Rectal smooth muscle tissue (tissue), 1 donor: ENCODE results near the gene LIMK1.
"Not testable (repeated sequence)": the region's sequence is repeated elsewhere in the genome, so short reads cannot be mapped to it uniquely, and the experiment has no call there.

Experiments
- H3K27ac ChIP-seq: one replicate; pipeline ENCODE4 v1.7.0; 2013; ENCODE audit warnings: low read depth, low read length, inconsistent platforms
- H3K27me3 ChIP-seq: one replicate; pipeline ENCODE4 v1.7.0; 2013; ENCODE audit warnings: low read length; ENCODE audit not compliant: control insufficient read depth, insufficient read depth
- H3K36me3 ChIP-seq: one replicate; pipeline ENCODE4 v1.7.0; 2013; ENCODE audit warnings: low read length; ENCODE audit not compliant: control insufficient read depth, insufficient read depth
- H3K4me1 ChIP-seq: one replicate; pipeline ENCODE4 v1.7.0; 2013; ENCODE audit warnings: low read length; ENCODE audit not compliant: control insufficient read depth, insufficient read depth
- H3K4me3 ChIP-seq: one replicate; pipeline ENCODE4 v1.7.0; 2013; ENCODE audit warnings: low read length
- H3K9ac ChIP-seq: one replicate; pipeline ENCODE4 v1.7.0; 2013; ENCODE audit warnings: low read length

The LIMK1 gene

DNA sequence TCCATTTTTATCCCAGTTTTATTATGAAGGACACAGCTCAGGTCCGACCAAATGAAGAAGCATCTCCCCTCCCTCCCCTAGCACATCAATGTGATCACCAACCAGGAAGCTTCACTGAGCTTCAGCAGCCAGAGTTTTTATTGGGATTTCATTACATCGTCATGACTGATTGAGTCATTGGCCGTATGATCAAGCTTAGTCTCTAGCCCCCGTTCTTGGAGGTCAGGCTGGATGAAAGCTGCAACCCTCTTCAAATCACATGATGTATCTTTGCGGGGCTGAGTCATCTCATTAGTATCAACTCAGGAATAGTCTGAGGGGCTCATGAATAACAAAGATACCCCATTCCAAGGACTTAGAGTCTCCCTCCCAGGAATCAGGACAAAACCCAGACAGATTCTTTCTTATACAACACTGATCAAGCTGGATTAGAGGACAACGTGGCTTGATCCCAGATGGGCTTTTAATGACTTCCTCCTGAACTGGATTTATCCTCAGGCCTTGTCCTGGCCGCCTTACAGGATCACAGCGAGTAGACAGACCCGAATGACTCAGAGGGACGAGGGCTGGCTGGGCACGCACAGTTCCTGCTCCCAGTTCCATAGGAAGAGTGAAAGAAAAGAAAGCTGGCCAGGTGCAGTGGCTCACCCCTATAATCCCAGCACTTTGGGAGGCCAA is 14.5 kb downstream of the LIMK1 start:
- H3K9ac ChIP-seq = no peak overlapping the region
- peaks cover 3% of the 10 kb centered on the region for H3K36me3 ChIP-seq
- H3K27me3 ChIP-seq = no peaks in the 10 kb centered on the region
- H3K4me3 ChIP-seq = no peak overlapping the region
- H3K4me1 ChIP-seq = peaks cover 10% of the 10 kb centered on the region
- peak overlapping the region; percentile 28 for H3K27ac ChIP-seq

DNA sequence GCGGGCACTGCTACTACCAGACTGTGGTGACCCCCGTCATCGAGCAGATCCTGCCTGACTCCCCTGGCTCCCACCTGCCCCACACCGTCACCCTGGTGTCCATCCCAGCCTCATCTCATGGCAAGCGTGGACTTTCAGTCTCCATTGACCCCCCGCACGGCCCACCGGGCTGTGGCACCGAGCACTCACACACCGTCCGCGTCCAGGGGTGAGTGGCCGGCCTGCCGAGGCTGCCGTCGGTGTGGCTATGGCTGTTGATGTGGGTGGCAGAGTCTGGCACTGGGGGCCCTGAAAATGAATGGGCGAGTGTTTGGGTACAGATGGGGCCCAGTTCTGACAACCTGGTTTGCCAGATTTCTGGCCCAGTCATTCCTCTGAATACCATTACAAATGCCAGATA is 15.4 kb downstream of the LIMK1 start:
- H3K27ac ChIP-seq = no peak overlapping the region
- no peak overlapping the region for H3K9ac ChIP-seq
- H3K4me3 ChIP-seq = no peak overlapping the region
- H3K36me3 ChIP-seq = peaks cover 3% of the 10 kb centered on the region
- no peaks in the 10 kb centered on the region for H3K27me3 ChIP-seq
- H3K4me1 ChIP-seq = peaks cover 3% of the 10 kb centered on the region

DNA sequence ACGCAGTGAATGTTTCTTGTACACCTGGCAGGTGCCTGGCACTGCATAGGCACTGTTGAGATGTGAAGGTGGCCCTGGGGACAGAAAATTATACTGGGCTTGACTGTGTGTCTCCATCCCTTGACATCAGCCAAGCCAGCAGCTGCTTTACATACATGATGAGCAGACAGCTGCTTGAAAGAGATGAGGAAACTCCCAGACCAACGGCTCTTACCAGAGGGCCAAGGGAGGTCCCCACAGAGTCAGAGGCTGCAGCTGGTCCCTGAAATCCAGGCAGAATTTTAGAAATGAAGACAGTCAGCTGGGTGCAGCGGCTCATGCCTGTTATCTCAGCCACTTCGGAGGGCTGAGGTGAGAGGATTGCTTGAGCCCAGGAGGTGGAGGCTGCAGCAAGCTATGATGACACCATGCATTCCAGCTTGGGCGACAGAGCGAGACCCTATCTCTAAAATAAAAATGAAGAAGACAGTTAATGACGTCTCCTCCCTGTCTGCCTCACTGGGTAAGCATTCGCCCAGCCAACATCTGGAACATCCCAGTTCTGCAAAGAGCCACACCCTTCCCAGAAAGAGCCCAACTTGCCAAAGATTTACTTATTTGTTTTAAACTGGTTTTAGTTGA is 17.6 kb downstream of the LIMK1 start:
- peaks cover 3% of the 10 kb centered on the region for H3K36me3 ChIP-seq
- H3K4me3 ChIP-seq = no peak overlapping the region
- no peaks in the 10 kb centered on the region for H3K4me1 ChIP-seq
- H3K27me3 ChIP-seq = no peaks in the 10 kb centered on the region
- no peak overlapping the region for H3K9ac ChIP-seq
- H3K27ac ChIP-seq = no peak overlapping the region

DNA sequence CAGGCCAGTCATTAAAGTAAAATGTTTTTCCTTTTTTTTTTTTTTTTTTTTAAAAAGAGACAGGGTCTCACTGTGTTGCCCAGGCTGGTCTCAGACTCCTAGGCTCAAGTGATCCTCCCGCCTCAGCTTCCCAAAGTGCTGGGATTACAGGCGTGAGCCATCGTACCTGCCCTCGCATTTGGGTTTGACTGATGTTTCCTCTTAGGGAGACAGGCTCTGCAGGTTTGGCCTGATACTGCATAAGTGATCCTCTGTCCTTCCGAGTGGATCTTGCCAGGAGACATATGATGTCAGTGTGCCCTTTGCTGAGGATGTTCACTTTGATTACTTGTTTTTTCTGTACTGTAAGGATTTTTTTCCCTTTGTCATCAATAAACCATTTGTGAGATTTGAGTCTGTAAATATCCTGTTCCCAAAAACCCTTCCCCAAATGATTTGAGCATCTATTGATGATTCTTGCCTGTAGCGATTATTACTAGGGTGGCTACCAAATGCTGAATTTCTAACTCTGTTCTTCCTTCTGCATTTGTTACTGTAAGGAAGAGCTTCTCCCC is 19.7 kb downstream of the LIMK1 start:
- H3K36me3 ChIP-seq = no peaks in the 10 kb centered on the region
- no peaks in the 10 kb centered on the region for H3K4me1 ChIP-seq
- H3K27me3 ChIP-seq = no peaks in the 10 kb centered on the region
- H3K27ac ChIP-seq = no peak overlapping the region
- no peak overlapping the region for H3K9ac ChIP-seq
- no peak overlapping the region for H3K4me3 ChIP-seq

DNA sequence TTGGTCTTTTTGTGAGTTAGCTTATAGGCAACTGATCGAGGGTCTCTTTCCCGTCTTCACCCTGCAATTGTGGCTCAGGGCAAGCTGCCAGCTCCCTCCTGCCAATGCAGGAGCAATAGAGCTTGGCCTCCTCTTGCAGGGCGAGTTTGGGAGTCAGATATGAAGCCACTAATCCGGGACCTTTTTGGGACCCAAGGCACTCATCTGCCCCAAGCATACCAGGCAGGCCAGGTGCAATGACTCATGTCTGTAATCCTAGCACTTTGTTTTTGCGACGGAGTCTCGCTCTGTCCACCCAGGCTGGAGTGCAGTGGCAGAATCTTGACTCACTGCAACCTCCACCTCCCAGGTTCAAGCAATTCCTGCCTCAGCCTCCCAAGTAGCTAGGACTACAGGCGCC is 21.1 kb downstream of the LIMK1 start:
- no peak overlapping the region for H3K9ac ChIP-seq
- no peak overlapping the region for H3K27ac ChIP-seq
- no peaks in the 10 kb centered on the region for H3K36me3 ChIP-seq
- no peaks in the 10 kb centered on the region for H3K4me1 ChIP-seq
- no peaks in the 10 kb centered on the region for H3K27me3 ChIP-seq
- H3K4me3 ChIP-seq = no peak overlapping the region

DNA sequence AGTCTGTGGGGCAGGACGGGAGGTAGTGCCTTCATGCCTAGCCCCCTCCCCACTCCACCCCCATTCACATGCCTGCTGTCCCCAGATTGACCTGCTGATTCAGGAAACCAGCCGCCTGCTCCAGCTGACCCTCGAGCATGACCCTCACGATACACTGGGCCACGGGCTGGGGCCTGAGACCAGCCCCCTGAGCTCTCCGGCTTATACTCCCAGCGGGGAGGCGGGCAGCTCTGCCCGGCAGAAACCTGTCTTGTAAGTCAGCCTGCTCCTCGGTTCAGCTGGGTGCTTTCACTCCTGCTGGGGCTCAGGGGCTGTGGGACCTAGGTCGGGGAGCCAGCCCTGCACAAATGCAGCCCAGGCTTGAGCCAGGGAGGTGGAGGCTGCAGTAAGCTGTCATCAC is 22.4 kb downstream of the LIMK1 start:
- Histone ChIP-seq H3K27ac (no peak overlapping the region), H3K4me3 (no peak overlapping the region), H3K27me3 (no peaks in the 10 kb centered on the region), H3K4me1 (no peaks in the 10 kb centered on the region), H3K9ac (no peak overlapping the region), H3K36me3 (no peaks in the 10 kb centered on the region)

DNA sequence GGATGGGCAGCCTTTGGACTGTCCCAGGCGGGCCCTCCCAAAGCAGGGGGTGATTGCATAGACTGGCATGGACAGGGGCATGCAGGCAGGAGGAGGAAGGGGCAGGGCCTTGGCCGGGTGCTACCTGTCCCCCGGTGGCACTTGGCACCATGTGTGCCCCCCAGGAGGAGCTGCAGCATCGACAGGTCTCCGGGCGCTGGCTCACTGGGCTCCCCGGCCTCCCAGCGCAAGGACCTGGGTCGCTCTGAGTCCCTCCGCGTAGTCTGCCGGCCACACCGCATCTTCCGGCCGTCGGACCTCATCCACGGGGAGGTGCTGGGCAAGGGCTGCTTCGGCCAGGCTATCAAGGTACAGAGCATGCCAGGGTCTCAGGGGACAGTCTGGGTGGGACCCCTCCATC is 23.2 kb downstream of the LIMK1 start:
- Histone ChIP-seq H3K4me1 (no peaks in the 10 kb centered on the region), H3K9ac (no peak overlapping the region), H3K27ac (no peak overlapping the region), H3K36me3 (no peaks in the 10 kb centered on the region), H3K27me3 (no peaks in the 10 kb centered on the region), H3K4me3 (no peak overlapping the region)

DNA sequence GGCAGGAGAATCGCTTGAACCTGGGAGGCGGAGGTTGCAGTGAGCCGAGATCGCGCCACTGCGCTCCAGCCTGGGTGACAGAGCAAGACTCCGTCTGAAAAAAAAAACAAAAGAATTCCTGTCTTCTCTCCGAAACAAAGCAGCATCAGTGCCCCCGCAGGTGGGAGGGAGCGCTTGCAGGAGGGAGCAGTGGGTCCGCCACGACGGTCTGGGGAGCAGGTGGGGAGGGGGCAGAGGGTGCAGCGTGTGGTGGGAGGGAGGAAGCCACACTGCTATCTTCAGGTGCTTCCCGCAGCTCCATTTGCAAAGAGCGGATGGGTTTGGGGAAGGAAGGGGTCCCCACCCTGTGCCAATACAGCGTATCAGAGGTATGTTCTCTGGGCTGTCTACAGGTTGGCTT is 31.7 kb downstream of the LIMK1 start:
- peaks cover 8% of the 10 kb centered on the region for H3K36me3 ChIP-seq
- H3K27me3 ChIP-seq = no peaks in the 10 kb centered on the region
- no peak overlapping the region for H3K9ac ChIP-seq
- H3K4me3 ChIP-seq = no peak overlapping the region
- H3K27ac ChIP-seq = no peak overlapping the region
- H3K4me1 ChIP-seq = no peaks in the 10 kb centered on the region

DNA sequence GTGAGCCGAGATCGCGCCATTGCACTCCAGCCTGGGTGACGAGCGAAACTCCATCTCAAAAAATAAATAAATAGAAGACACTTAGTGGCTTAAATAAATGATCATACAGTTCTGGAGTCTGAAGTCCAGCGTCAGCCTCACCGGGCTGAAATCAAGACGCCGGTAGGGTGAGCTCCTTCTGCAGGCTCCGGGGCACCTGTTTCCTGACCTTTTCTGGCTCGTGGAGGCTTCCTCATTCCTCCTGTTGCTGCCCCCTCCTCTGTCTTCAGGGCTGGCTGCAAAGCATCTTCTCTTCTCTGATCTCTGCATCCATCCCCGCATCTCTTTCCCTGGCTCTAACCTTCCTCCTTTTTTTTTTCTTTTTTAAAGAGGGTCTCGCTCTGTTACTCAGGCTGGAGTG is 32.8 kb downstream of the LIMK1 start:
- Histone ChIP-seq H3K27me3 (no peaks in the 10 kb centered on the region), H3K4me1 (no peaks in the 10 kb centered on the region), H3K9ac (no peak overlapping the region), H3K27ac (no peak overlapping the region), H3K4me3 (no peak overlapping the region), H3K36me3 (peaks cover 13% of the 10 kb centered on the region)

DNA sequence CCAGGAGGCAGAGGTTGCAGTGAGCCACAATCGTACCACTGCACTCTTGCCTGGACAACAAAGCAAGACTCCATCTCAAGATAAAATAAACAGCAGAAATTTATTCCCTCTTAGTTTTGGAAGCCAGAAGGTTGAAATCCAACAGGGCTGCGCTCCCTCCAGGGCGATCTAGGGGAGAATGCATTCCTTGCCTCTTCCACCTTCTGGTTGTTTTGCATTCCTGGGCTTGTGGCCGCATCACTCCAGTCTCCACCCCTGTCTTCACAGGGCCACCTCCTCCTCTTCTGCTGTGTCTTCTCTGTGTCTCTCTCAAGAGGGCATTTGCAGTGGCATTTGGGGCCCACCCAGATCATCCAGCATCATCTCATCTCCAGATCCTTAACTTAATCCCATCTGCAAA is 36.2 kb downstream of the LIMK1 start:
- no peak overlapping the region for H3K9ac ChIP-seq
- H3K4me1 ChIP-seq = no peaks in the 10 kb centered on the region
- H3K36me3 ChIP-seq = peaks cover 10% of the 10 kb centered on the region
- no peak overlapping the region for H3K27ac ChIP-seq
- H3K27me3 ChIP-seq = no peaks in the 10 kb centered on the region
- no peak overlapping the region for H3K4me3 ChIP-seq

DNA sequence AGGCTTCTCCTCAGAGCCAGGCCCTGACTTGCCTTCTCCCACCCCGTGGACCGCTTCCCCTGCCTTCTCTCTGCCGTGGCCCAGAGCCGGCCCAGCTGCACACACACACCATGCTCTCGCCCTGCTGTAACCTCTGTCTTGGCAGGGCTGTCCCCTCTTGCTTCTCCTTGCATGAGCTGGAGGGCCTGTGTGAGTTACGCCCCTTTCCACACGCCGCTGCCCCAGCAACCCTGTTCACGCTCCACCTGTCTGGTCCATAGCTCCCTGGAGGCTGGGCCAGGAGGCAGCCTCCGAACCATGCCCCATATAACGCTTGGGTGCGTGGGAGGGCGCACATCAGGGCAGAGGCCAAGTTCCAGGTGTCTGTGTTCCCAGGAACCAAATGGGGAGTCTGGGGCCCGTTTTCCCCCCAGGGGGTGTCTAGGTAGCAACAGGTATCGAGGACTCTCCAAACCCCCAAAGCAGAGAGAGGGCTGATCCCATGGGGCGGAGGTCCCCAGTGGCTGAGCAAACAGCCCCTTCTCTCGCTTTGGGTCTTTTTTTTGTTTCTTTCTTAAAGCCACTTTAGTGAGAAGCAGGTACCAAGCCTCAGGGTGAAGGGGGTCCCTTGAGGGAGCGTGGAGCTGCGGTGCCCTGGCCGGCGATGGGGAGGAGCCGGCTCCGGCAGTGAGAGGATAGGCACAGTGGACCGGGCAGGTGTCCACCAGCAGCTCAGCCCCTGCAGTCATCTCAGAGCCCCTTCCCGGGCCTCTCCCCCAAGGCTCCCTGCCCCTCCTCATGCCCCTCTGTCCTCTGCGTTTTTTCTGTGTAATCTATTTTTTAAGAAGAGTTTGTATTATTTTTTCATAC is 38.0 kb downstream of the LIMK1 start:
- Histone ChIP-seq H3K4me1 (no peaks in the 10 kb centered on the region), H3K36me3 (peaks cover 10% of the 10 kb centered on the region), H3K9ac (no peak overlapping the region), H3K27ac (no peak overlapping the region), H3K27me3 (no peaks in the 10 kb centered on the region), H3K4me3 (no peak overlapping the region)

DNA sequence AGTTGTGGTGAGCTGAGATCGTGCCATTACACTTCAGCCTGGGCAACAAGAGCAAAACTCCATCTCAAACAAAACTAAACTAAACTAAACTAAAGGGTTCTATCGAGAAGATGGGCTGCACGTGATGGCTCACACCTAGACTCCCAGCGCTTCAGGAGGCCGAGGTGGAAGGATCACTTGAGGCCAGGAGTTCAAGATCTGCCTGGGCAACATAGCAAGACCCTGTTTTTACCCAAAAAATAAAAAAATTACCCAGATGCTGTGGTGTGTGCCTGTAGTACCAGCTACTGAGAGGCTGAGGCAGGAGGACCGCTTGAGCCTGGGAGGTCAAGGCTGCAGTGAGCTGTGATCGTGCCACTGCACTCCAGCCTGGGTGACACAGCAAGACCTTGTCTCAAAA is 40.3 kb downstream of the LIMK1 start:
- H3K36me3 ChIP-seq = peaks cover 10% of the 10 kb centered on the region
- not testable (repeated sequence) for H3K4me1 ChIP-seq, H3K4me3 ChIP-seq, H3K27me3 ChIP-seq, H3K9ac ChIP-seq, H3K27ac ChIP-seq
